GM21717 (cell line): ENCODE results near the gene RIPOR2.
A peak's percentile ranks its signal among the peaks of the same experiment; 100 is the strongest.

Experiments
- ATAC-seq: cut with Tn5 transposase; IDR thresholded peaks from one replicate; pipeline ENCODE4 v1.9.1; 2021; ENCODE audit warnings: mild to moderate bottlenecking, moderate library complexity; ENCODE audit not compliant: unreplicated experiment

The RIPOR2 gene

DNA sequence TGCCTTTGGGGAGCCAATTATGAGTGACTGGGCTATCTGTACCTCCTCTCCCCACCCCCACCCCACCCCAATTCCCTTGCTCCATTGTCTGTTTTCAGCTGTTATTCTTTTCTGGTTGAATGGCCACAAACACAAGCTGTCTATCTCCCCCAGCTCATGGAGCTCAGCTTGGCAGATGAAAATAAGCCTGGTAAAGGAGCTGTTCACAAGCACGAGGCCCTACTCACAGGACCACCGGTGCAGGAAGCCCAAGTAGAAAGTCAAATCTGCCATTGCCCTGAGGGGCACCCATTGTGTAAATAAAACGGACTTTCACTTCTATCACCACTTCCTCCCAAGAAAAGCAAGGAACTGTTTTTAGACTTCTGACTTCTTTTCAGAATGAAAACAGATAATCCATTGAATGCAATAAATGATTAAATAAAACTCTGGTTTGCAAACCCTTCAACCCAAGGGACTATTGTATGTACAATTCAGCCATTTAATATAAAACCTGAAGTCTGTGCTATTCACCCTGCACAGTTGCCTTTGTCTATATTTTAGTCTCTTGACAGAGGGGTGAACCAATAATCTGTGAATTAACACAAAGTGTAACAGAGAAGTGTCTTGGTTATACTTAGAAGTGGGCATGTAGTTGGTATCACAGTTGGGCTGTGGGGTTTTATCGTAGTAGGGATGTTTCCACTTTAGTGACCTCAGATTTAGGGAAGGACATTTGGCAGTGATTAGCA, 27.7 kb downstream of the RIPOR2 start:
- ATAC-seq = no peak

GRCh38 chr6:24906314-24906713, 29.4 kb downstream of the RIPOR2 start:
- ATAC-seq = no peak

DNA sequence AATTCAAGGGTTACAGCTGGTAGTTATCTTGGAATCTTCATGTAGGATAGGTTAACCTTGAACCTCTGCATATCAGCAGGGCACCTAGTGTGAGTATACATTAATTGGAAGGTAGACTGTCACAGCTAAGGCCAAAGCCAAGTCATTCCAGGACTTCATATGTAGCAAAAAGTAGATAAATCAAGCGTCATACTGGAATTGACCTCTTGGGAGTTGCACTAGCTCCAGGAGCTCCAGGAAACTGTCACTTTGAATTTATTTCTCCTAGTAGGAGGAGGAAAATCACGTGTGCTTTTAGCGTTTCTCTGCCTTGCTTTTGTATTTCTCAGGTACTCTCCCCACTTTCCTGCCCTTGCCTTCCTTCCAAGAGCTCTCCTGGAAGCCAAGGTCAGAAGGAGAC, 30.3 kb downstream of the RIPOR2 start:
- no peak for ATAC-seq

GRCh38 chr6:24903681-24904080, 32.1 kb downstream of the RIPOR2 start:
- no peak for ATAC-seq

DNA sequence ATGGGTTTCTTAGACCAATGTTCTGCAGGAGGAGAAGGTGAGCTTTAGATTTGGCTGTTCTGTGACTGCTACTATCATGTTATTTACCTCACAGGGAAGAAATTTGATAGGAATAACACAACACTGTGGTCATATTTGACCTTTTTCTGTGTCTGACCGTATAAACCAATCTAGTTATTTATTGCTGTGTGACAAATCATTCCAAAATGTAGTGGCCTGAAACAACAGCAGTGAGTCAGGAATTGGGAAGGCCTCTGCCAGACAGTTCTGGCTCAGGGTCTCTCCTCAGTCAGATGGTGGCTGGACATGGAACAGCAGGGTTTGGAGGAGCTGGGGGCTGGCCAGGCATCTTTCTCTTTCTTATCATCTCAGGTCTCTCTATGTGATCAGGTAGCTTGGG, 33.0 kb downstream of the RIPOR2 start:
- no peak for ATAC-seq

DNA sequence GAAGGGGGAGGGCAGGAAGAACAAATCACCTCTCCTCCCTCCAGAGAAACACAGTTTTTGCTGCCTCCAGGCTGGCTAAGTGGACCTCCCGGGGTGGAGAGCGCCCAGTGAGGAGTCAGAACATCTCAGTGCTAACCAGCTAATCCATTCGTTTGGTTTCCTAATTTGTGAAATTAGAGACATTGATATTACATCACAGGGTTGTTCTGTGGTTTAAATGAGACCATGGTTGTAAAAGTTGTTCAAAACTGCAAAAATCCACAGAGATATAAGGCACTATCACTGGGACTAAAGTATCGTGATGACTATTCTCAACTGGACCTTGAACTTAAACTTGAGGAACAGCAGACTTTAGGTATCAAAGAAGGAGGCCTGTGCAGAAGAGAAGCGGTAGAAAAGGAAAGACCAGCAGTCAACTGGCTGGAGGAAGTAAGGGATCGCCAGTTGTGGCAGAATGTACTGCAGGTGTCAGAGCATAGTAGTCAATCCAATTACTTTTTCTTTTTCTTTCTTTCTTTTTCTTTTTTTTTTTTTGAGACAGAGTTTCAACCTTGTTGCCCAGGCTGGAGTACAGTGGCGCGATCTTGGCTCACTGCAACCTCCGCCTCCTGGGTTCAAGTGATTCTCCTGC, 33.9 kb downstream of the RIPOR2 start:
- ATAC-seq = no peak

- ATAC-seq = no peak
These were observed 34.7 kb downstream of the RIPOR2 start for GRCh38 chr6:24900917-24901697.

- ATAC-seq = no peak
These were observed 35.8 kb downstream of the RIPOR2 start for GRCh38 chr6:24899997-24900325.

DNA sequence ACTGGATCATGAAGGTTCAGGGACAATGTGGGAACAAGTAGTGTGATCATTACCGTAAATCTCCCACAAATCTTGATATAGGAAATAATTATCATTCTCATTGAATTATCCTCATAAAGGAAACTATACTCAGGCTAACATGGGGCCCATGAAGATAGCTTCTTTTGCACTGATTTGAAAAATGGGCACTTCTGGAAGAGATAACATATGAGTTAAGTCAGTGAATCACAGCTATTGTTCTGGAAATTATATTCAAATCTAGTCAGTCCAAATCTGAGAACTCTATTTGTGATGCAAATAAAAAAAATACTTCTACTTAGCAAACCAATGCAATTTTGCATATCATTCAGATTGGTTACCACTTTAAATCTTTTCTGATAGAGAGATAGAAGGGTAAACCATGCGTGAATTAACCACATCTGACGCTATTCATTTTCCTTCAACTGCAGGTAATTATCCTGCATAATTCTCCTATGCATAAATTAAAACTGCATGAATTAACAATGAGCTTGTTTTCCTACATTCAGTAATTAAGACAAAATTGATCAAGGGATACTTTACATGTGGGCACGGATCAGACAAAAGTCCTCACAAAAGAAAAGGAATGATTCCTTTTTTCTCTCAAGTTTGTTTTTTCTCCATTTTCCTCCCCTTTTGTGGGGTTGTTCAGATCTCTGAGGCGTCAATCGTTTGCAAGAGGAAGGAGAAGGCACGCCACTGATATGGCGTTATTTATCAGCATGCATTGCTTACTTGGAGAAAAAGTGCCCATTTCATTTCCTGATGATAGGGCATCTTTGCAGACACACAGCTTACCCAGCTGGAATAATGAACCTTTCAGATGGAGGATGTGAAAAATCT, 36.4 kb downstream of the RIPOR2 start:
- no peak for ATAC-seq

DNA sequence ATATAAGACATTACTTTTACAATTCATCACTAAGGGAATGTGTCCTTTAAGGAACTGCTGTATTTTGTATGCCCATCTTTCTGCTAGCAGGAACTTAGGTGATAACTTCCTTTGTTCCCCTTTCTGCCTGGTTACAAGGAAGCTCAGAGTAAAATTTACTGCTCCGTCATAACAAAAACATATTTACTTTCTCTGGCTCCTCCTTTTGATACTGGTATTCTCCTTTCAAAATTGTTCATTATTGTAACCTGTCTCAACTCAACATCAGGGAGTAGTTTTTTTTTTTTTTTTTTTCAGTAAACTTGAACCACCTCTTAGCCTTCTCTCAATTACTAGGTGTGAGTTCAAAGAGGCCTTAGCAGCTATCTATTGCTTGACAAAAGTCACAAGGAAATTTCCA, 37.1 kb downstream of the RIPOR2 start:
- no peak for ATAC-seq

- no peak for ATAC-seq
These were observed 38.6 kb downstream of the RIPOR2 start for GRCh38 chr6:24897186-24897585.

GRCh38 chr6:24893342-24893850, 42.4 kb downstream of the RIPOR2 start:
- ATAC-seq = no peak

DNA sequence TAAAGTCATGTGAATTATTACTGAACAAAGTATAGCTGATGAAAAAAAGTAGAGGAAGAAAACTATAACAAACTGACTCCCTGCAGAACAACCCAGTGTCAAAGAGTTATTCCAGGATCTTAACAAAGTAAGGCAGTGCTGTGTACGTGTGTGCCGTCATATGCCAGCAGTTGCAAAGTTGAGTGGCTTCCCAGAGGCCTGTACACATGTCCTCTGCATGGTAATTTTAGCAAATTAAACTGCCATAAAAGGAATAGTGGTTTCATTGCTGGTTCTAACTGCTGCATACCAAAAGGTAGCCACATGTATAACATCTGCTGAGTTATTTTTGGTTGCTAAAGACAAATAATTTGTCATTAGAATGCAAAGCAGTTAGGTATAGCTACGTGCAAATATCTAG, 44.8 kb downstream of the RIPOR2 start:
- no peak for ATAC-seq

GRCh38 chr6:24890471-24890870, 45.3 kb downstream of the RIPOR2 start:
- ATAC-seq = no peak

GRCh38 chr6:24888715-24889370, 46.9 kb downstream of the RIPOR2 start:
- ATAC-seq = no peak

- no peak for ATAC-seq
These were observed 48.1 kb downstream of the RIPOR2 start for GRCh38 chr6:24887545-24888140.

- peak; percentile 80 for ATAC-seq
These were observed 52.1 kb downstream of the RIPOR2 start for GRCh38 chr6:24883618-24884017.

DNA sequence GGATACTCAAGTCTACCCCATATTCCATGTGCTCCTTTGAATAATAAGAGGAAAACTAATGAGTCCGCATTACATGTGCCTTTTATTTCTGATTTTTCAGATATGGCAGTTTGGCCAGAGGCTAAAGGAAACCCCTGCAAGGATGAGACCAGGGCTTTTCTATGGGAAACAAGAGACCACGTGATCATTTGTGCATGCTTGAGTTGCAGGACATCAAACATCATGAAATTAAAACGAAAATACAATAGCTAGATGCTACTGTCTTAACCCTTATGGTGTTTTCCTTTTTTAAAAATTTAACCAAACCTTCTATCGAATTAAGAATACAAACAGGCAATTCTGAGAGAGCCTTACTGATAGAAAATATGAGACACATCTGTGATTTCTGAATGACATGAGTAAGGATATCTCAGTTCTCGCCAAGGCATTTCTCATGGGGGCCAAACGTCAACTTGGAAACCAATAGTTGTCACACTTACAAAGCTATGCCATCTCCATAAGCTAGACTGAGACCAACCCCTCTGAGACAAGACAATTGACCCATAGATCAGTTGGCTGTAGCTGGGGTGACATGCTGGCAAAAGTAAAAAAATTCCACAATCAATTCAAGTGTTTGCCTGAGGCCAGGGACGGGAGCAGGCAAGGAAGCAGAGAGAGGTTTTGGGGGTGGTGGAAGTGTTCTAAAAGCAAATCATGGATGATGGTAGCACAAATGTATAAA, 52.8 kb downstream of the RIPOR2 start:
- ATAC-seq = no peak

DNA sequence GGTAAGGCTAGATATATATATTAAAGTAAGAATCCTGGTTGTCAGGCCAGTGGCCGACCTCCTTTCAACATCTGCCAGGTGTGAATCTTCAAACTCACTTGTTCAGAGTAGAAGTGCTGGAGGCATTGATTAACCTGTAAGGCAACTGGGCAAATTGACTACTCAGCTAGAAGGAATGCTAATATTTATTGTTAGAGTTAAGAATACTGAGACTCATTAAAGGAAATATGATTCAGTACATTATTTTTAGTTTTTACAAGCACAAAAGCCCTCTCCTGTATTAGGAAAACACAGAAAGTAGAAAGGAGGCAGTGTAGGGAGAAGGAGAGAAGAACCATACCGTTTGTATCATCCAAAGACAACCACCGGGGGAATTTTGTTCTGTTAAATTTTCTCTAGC, 53.5 kb downstream of the RIPOR2 start:
- ATAC-seq = no peak
